Neural cell (in vitro differentiated cells): ENCODE measurements around the gene HUS1. TPM values are rescaled to one million over a fixed set of nuclear protein-coding genes. Genes with fewer than 3 reads are reported as not detected.

Source experiments
- H2AFZ ChIP-seq: fragments of 200-600, 300-800 bp; sonication (generic), shearing (Covaris generic); 2 replicates; pipeline ENCODE4 v1.6.0; 2014; ENCODE audit warnings: low read depth, mild to moderate bottlenecking, antibody characterized with exemption, low read length, moderate library complexity
- H3F3A ChIP-seq: fragments of 200-600 bp; shearing (Covaris generic); 2 replicates; pipeline ENCODE4 v1.6.1; 2016; ENCODE audit warnings: mild to moderate bottlenecking, moderate library complexity, mixed read lengths, antibody characterized with exemption, low read length; ENCODE audit not compliant: insufficient read depth, poor library complexity, severe bottlenecking
- H3K27ac ChIP-seq: fragments of 200-600, 300-800 bp; sonication (generic), shearing (Covaris generic); 2 replicates; pipeline ENCODE4 v1.5.1; 2014; ENCODE audit warnings: mild to moderate bottlenecking, low read length, moderate library complexity
- H3K27me3 ChIP-seq: fragments of 300-800, 200-600 bp; sonication (generic), shearing (Covaris generic); 2 replicates; pipeline ENCODE4 v1.6.0; 2014; ENCODE audit warnings: mild to moderate bottlenecking, low read depth, low read length, moderate library complexity; ENCODE audit not compliant: insufficient read depth
- H3K36me3 ChIP-seq: fragments of 300-800, 200-600 bp; sonication (generic), shearing (Covaris generic); 2 replicates; pipeline ENCODE4 v1.5.1; 2014; ENCODE audit warnings: mild to moderate bottlenecking, antibody characterized with exemption, low read length, moderate library complexity; ENCODE audit not compliant: insufficient read depth
- H3K4me2 ChIP-seq: fragments of 300-800, 200-600 bp; sonication (generic), shearing (Covaris generic); 2 replicates; pipeline ENCODE4 v1.6.0; 2014; ENCODE audit warnings: mild to moderate bottlenecking, low read length
- H3K4me3 ChIP-seq: fragments of 300-800, 200-600 bp; sonication (generic), shearing (Covaris generic); 2 replicates; pipeline ENCODE4 v1.5.1; 2014; ENCODE audit warnings: mild to moderate bottlenecking, low read length, moderate library complexity
- H3K79me2 ChIP-seq: fragments of 200-600 bp; shearing (Covaris generic); replicated peaks from 2 replicates; pipeline ENCODE4 v1.6.0; 2014; ENCODE audit warnings: mild to moderate bottlenecking, low read length, moderate library complexity; ENCODE audit not compliant: insufficient read depth
- H3K9ac ChIP-seq: fragments of 300-800, 200-600 bp; sonication (generic), shearing (Covaris generic); 2 replicates; pipeline ENCODE4 v1.6.1; 2016; ENCODE audit warnings: mild to moderate bottlenecking, low read length, mixed read lengths
- H3K9me2 ChIP-seq: fragments of 200-600 bp; shearing (Covaris generic); 2 replicates; pipeline ENCODE4 v1.6.1; 2016; ENCODE audit warnings: mild to moderate bottlenecking, low read length, mixed read lengths; ENCODE audit not compliant: insufficient read depth
- H3K9me3 ChIP-seq: fragments of 200-600, 300-800 bp; sonication (generic), shearing (Covaris generic); 2 replicates; pipeline ENCODE4 v1.6.1; 2016; ENCODE audit warnings: mild to moderate bottlenecking, mixed run types, low read length, moderate library complexity, mixed read lengths
- H4K20me1 ChIP-seq: fragments of 200-600 bp; shearing (Covaris generic); 2 replicates; pipeline ENCODE4 v1.6.1; 2016; ENCODE audit warnings: mild to moderate bottlenecking, mixed run types; ENCODE audit not compliant: insufficient read depth
- EP300 ChIP-seq: fragments of 450-650 bp; conservative IDR thresholded peaks from 2 replicates; pipeline ENCODE4 v1.6.1; 2014; ENCODE audit warnings: antibody characterized with exemption, mild to moderate bottlenecking, moderate library complexity; ENCODE audit not compliant: poor library complexity, severe bottlenecking
- EZH2 ChIP-seq: fragments of 200-600, 300-800 bp; shearing (Covaris generic), sonication (generic); IDR thresholded peaks from 2 replicates; pipeline ENCODE4 v1.6.1; 2014; ENCODE audit warnings: antibody characterized with exemption, low read length, borderline replicate concordance, mild to moderate bottlenecking; ENCODE audit not compliant: insufficient read depth, poor library complexity, severe bottlenecking
- MXI1 ChIP-seq: fragments of 450-650 bp; conservative IDR thresholded peaks from 2 replicates; pipeline ENCODE4 v1.6.1; 2014; ENCODE audit warnings: antibody characterized with exemption, mild to moderate bottlenecking; ENCODE audit not compliant: poor library complexity, severe bottlenecking
- POLR2AphosphoS5 ChIP-seq: IDR thresholded peaks from 2 replicates; pipeline ENCODE4 v1.6.1; 2012
- RAD21 ChIP-seq: fragments of 450-650 bp; conservative IDR thresholded peaks from 2 replicates; pipeline ENCODE4 v1.6.1; 2014; ENCODE audit warnings: antibody characterized with exemption, mild to moderate bottlenecking, moderate library complexity
- REST ChIP-seq: IDR thresholded peaks from 2 replicates; pipeline ENCODE4 v1.6.1; 2012; ENCODE audit warnings: borderline replicate concordance
- SMC3 ChIP-seq: fragments of 450-650 bp; conservative IDR thresholded peaks from 2 replicates; pipeline ENCODE4 v1.6.1; 2014; ENCODE audit warnings: antibody characterized with exemption, mild to moderate bottlenecking, moderate library complexity; ENCODE audit not compliant: poor library complexity
- TAF1 ChIP-seq: IDR thresholded peaks from 2 replicates; pipeline ENCODE4 v1.6.1; 2012; ENCODE audit warnings: low read depth
- polyA plus RNA-seq: library from polyadenylated mRNA; depleted of rRNA; stranded (reverse); fragments of >200 nt; gene quantifications from 2 replicates; pipeline ENCODE4 v1.2.3, GENCODE V29; 2014
- TF ChIP-seq, protein P1 (sequence below): fragments of 450-650 bp; IDR thresholded peaks from 2 replicates; pipeline ENCODE4 v1.5.1; 2014; ENCODE audit warnings: antibody characterized with exemption, mild to moderate bottlenecking, moderate library complexity; ENCODE audit not compliant: poor library complexity, severe bottlenecking

Gene HUS1
- polyA plus RNA-seq, 1 donor from 2014 or later = 17.4 TPM

- H3K27ac ChIP-seq = no peak overlapping the region
Measured at GRCh38 chr7:47952224-47952623, 27.2 kb downstream of the HUS1 start.

DNA sequence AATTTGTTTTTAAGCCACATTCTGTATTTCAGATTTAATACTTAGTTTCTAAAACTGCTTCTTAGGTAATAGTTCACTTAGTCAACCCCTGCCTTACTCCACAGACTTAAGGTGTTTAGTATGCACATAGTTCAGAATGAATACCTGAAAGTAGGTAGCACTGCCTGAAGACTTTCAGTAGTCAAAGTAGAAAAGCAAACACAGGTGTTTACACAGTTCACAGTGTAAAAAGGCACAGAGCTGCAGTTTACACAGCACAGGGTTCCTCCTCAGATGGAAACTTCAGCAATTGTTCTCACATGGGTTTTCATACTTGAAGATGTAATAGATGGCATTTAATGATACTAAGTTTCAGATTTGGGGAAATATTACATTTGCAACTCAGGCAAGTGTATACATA lies 28.0 kb downstream of the HUS1 start:
- Histone ChIP-seq H3K36me3 (peaks cover 8% of the 10 kb centered on the region), H3K4me3 (no peak overlapping the region), H3K27me3 (no peaks in the 10 kb centered on the region), H3K4me2 (no peak overlapping the region), H3K79me2 (no peaks in the 10 kb centered on the region), H3K27ac (no peak overlapping the region), H4K20me1 (no peaks in the 10 kb centered on the region), H3F3A (no peaks in the 10 kb centered on the region), H3K9ac (no peak overlapping the region), H2AFZ (no peak overlapping the region), H3K9me2 (no peaks in the 10 kb centered on the region), H3K9me3 (no peaks in the 10 kb centered on the region)
- no peak for TF ChIP-seq RAD21
- no peak for TF ChIP-seq EZH2
- no peak for TF ChIP-seq TAF1
- no peak for TF ChIP-seq SMC3
- TF ChIP-seq EP300 = no peak
- TF ChIP-seq MXI1 = no peak
- TF ChIP-seq REST = no peak
- no peak for TF ChIP-seq POLR2AphosphoS5

More at GRCh38 chr7:47952224-47952623, 27.2 kb downstream of the HUS1 start:
- H3F3A ChIP-seq = no peaks in the 10 kb centered on the region
- no peaks in the 10 kb centered on the region for H3K79me2 ChIP-seq
- H3K4me2 ChIP-seq = no peak overlapping the region
- H3K4me3 ChIP-seq = no peak overlapping the region
- H2AFZ ChIP-seq = no peak overlapping the region
- no peaks in the 10 kb centered on the region for H3K9me2 ChIP-seq
- no peaks in the 10 kb centered on the region for H4K20me1 ChIP-seq
- TF ChIP-seq MXI1 (no peak), EZH2 (no peak), RAD21 (no peak), SMC3 (no peak), REST (no peak), POLR2AphosphoS5 (no peak), TAF1 (no peak), EP300 (no peak)
- TF ChIP-seq, protein P1, sequence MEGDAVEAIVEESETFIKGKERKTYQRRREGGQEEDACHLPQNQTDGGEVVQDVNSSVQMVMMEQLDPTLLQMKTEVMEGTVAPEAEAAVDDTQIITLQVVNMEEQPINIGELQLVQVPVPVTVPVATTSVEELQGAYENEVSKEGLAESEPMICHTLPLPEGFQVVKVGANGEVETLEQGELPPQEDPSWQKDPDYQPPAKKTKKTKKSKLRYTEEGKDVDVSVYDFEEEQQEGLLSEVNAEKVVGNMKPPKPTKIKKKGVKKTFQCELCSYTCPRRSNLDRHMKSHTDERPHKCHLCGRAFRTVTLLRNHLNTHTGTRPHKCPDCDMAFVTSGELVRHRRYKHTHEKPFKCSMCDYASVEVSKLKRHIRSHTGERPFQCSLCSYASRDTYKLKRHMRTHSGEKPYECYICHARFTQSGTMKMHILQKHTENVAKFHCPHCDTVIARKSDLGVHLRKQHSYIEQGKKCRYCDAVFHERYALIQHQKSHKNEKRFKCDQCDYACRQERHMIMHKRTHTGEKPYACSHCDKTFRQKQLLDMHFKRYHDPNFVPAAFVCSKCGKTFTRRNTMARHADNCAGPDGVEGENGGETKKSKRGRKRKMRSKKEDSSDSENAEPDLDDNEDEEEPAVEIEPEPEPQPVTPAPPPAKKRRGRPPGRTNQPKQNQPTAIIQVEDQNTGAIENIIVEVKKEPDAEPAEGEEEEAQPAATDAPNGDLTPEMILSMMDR = no peak
- no peaks in the 10 kb centered on the region for H3K27me3 ChIP-seq
- no peaks in the 10 kb centered on the region for H3K9me3 ChIP-seq
- no peak overlapping the region for H3K9ac ChIP-seq
- peaks cover 8% of the 10 kb centered on the region for H3K36me3 ChIP-seq
